ENCODE data around the gene GPATCH11.

DNA sequence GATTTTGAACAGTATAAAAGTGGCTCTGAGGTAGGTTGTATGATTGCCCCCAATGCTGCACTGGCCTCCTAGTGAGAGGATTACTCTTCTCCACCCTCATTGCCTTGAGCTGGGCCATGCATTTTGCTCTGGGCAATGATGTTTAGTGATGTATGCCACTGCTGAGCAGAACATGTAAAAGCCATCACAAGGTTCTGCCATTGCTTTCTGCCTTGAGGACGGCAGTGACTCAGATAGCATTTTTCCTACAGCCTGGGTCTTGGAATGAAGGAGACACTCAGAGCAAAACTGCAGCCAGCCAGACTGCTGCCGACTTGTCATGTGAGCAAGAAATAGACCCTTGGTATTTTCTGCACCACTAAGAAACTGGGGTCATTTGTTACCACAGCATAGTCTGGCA lies 27.6 kb downstream of the GPATCH11 start:
- TF ChIP-seq CTCF (IDR thresholded peaks at IDR 0.05; ENCODE audit: low read length) (no peak), EZH2 (IDR thresholded peaks at IDR 0.05; ENCODE audit: borderline replicate concordance, low read length) (no peak)

All from OCI-LY1 (cell line).